NAMALWA (cell line): ENCODE results near the gene RXRA.

Experiments
- DNase-seq: peaks from one replicate; pipeline ENCODE4 v3.0.0-alpha.2; 2015; ENCODE audit warnings: low spot score

The RXRA gene

GRCh38 chr9:134475011-134475790 is 148.9 kb downstream of the RXRA start:
- DNase-seq = no peak

- no peak for DNase-seq
Observed at GRCh38 chr9:134476272-134476941, 150.2 kb downstream of the RXRA start.

DNA sequence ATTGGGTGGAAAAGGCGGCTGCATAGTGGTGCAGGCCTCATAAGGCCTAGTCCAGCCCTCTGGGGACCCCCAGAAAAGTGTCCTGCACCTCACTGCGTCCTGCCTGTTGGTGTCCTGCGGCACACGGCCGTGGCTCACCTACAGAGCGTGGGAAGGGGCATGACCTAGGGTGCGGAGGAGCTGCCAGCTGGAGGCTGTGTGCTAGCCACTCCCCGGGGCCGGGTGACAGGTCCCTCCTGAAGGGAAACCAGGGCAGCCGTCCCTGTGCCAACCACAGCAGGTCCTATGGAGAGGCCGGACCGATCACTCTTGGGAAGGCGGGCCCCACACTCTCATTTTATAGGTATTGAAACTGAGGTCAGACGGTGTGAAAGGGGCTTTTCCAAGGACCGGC is 150.7 kb downstream of the RXRA start:
- no peak for DNase-seq

- DNase-seq = no peak
Observed at GRCh38 chr9:134477342-134477925, 151.2 kb downstream of the RXRA start.

DNA sequence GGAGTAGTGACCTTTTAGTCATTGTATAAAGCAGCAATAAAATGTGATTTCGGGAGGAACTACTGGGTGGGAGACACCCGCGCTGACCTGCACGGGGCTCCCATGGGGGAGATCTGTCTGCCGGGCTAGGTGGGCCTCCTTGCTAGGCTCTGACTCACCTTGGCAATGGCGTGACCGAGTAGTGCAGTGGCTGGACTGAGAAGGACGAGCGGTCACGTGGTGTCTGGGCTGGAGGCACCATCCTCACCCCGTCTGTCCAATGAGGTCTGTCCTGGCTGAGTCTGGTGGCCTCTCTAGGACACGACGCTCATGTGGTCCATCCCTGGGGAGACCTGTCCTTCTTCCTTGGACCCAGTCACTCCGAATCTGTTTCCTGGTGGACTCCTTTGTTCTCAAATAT is 151.7 kb downstream of the RXRA start:
- no peak for DNase-seq

DNA sequence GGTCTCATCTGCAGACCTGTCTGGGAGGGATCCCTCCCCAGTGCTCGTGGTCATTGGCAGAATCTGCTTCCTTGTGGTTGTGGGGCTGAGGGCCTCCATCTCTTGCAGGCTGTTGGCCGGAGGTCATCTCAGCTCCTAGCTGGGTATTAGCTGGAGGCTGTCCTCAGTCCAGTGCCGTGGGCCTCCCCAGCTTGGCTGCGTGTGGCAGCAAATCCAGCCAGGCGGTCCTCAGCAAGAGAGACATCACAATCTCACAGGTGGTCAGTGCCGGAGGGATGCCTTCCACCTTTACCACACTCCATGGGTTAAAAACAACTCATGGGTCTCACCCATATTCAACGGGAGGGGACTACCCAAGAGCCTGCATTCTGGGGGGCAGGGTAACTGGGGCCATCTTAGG is 155.5 kb downstream of the RXRA start:
- DNase-seq = no peak

GRCh38 chr9:134482226-134482625 is 156.0 kb downstream of the RXRA start:
- no peak for DNase-seq

- no peak for DNase-seq
Observed at GRCh38 chr9:134483361-134484184, 157.3 kb downstream of the RXRA start.

DNA sequence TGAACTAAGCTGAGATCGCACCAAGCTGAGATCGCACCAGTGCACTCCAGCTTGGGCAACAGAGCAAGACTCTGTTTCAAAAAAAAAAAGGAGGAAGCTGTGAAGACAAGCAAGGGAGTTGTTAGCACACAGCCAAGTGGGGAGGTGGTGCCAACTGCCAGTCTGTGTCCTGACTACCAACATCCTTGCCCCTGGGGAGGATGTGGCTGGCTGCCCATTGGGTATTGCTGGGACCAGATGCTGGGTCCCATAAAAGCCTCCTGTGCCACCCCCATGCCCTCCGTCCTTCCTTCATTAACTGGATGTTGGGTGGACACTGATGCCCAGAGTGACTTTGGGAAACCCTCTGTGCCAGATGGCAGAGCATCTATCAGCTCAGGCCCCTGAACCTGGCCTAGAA is 158.2 kb downstream of the RXRA start:
- no peak for DNase-seq

- no peak for DNase-seq
Observed at GRCh38 chr9:134485653-134486052, 159.4 kb downstream of the RXRA start.

DNA sequence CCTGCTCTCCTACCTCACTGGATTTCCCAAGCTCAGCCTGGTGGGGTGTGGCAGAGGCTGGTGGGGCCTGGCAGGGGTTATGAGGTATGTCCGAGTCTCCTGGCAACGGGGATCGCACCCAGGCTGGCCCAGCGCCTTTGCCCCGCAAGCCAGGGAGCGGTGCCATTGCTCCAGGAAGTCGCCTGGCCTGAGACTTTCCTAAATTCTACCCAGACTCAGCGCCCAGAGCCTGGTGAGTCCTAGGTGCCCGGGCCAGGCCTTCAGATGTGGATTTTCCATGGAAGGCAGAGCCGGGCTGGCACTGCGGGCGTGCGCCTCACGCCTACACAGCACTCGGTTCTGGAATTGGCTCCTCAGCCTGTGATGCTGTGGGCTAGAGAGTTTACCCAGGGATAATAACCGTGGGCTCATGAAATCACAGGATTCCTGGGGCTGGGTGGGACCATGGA is 159.9 kb downstream of the RXRA start:
- DNase-seq = no peak

- DNase-seq = no peak
Observed at GRCh38 chr9:134486596-134486995, 160.3 kb downstream of the RXRA start.
